ENCODE data around the gene GLTP.

- TF ChIP-seq POLR2A (IDR thresholded peaks at IDR 0.05) (no peak), CTCF (IDR thresholded peaks at IDR 0.05) (no peak), POLR2AphosphoS5 (IDR thresholded peaks at IDR 0.05) (no peak)
Observed at GRCh38 chr12:109831365-109831764, 49.0 kb downstream of the GLTP start.
